ENCODE results near the gene MBNL1. TPM values are rescaled to one million over a fixed set of nuclear protein-coding genes. Genes with fewer than 3 reads are reported as not detected.

Gene MBNL1
- total RNA-seq, 2 donors from 2014 or later: 1.3 to 4.9 TPM

- WGBS, 2 experiments (ENCODE audit: insufficient coverage in 1 of 2, insufficient read length in 1 of 2): no CpG with 5 or more reads among the region's 1 CpG
- Histone ChIP-seq H3K4me3 (ENCODE audit: low read length) (no peak overlapping the region), H3K9me3 (ENCODE audit: control insufficient read depth, low read length) (peaks cover 6% of the 10 kb centered on the region), H3K27ac (ENCODE audit: low read depth, low read length) (no peak overlapping the region), H3K4me1 (ENCODE audit: control insufficient read depth, insufficient read depth, low read length) (no peaks in the 10 kb centered on the region), H3K36me3 (ENCODE audit: control insufficient read depth, insufficient read depth, low read length) (no peaks in the 10 kb centered on the region), H3K27me3 (ENCODE audit: control insufficient read depth, insufficient read depth, low read length, poor library complexity, severe bottlenecking) (peaks cover 22% of the 10 kb centered on the region), H3K9ac (ENCODE audit: extremely low read depth, low read length, poor library complexity, severe bottlenecking) (no peak overlapping the region)
- Mint-ChIP-seq H3K4me1 (peaks cover 9% of the 10 kb centered on the region), H3K27ac (no peak overlapping the region), H3K9me3 (no peaks in the 10 kb centered on the region), H3K27me3 (ENCODE audit: insufficient read depth) (peaks cover 24% of the 10 kb centered on the region), H3K4me3 (no peak overlapping the region), H3K36me3 (ENCODE audit: low read depth) (no peaks in the 10 kb centered on the region)
- DNase-seq: no peak
- TF ChIP-seq, protein P1, sequence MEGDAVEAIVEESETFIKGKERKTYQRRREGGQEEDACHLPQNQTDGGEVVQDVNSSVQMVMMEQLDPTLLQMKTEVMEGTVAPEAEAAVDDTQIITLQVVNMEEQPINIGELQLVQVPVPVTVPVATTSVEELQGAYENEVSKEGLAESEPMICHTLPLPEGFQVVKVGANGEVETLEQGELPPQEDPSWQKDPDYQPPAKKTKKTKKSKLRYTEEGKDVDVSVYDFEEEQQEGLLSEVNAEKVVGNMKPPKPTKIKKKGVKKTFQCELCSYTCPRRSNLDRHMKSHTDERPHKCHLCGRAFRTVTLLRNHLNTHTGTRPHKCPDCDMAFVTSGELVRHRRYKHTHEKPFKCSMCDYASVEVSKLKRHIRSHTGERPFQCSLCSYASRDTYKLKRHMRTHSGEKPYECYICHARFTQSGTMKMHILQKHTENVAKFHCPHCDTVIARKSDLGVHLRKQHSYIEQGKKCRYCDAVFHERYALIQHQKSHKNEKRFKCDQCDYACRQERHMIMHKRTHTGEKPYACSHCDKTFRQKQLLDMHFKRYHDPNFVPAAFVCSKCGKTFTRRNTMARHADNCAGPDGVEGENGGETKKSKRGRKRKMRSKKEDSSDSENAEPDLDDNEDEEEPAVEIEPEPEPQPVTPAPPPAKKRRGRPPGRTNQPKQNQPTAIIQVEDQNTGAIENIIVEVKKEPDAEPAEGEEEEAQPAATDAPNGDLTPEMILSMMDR (conservative IDR thresholded peaks at IDR 0.05): peak; percentile 69
Observed at GRCh38 chr3:152508705-152509104, 240.0 kb downstream of the MBNL1 start.

DNA sequence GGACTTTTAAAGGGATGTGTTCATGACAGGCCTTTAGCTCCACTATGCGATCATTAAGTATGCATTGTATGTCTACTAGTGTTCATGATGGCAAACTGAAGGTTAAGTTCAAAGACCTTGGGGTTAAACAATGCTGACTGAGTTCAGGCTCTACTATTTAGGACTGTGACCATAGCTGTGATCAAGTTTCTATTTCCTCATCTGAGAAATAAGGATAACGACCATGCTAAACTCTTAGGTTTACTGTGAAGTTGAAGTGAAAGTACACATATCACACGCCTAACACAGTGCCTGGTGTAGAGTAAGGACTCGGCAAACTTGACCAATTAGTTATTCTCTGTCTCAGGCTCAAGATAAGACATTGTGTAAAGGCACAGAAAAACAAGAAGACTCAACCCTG lies 243.2 kb downstream of the MBNL1 start:
- Mint-ChIP-seq H3K4me3 (no peak overlapping the region), H3K9me3 (no peaks in the 10 kb centered on the region), H3K36me3 (ENCODE audit: low read depth) (no peaks in the 10 kb centered on the region), H3K27ac (no peak overlapping the region), H3K27me3 (ENCODE audit: insufficient read depth) (peaks cover 26% of the 10 kb centered on the region), H3K4me1 (peaks cover 23% of the 10 kb centered on the region)
- no peaks in the 10 kb centered on the region for H3K4me1 ChIP-seq (ENCODE audit: control insufficient read depth, insufficient read depth, low read length)
- H3K9me3 ChIP-seq (ENCODE audit: control insufficient read depth, low read length): no peaks in the 10 kb centered on the region
- H3K36me3 ChIP-seq (ENCODE audit: control insufficient read depth, insufficient read depth, low read length): no peaks in the 10 kb centered on the region
- WGBS, 2 experiments (ENCODE audit: insufficient coverage in 1 of 2, insufficient read length in 1 of 2): 96 to 97% methylated on average over 4 of the region's 4 CpGs
- no peak for DNase-seq
- H3K4me3 ChIP-seq (ENCODE audit: low read length): no peak overlapping the region
- TF ChIP-seq, protein P1 (conservative IDR thresholded peaks at IDR 0.05): no peak
- H3K27me3 ChIP-seq (ENCODE audit: control insufficient read depth, insufficient read depth, low read length, poor library complexity, severe bottlenecking): peaks cover 7% of the 10 kb centered on the region
- no peak overlapping the region for H3K9ac ChIP-seq (ENCODE audit: extremely low read depth, low read length, poor library complexity, severe bottlenecking)
- H3K27ac ChIP-seq (ENCODE audit: low read depth, low read length): no peak overlapping the region

- DNase-seq: no peak
- no peaks in the 10 kb centered on the region for H3K36me3 Mint-ChIP-seq (ENCODE audit: low read depth)
- TF ChIP-seq, protein P1 (conservative IDR thresholded peaks at IDR 0.05): no peak
- no peaks in the 10 kb centered on the region for H3K9me3 ChIP-seq (ENCODE audit: control insufficient read depth, low read length)
- H3K4me1 Mint-ChIP-seq: peaks cover 34% of the 10 kb centered on the region
- no peak overlapping the region for H3K9ac ChIP-seq (ENCODE audit: extremely low read depth, low read length, poor library complexity, severe bottlenecking)
- no peaks in the 10 kb centered on the region for H3K9me3 Mint-ChIP-seq
- peaks cover under 1% of the 10 kb centered on the region for H3K27me3 ChIP-seq (ENCODE audit: control insufficient read depth, insufficient read depth, low read length, poor library complexity, severe bottlenecking)
- H3K27ac ChIP-seq (ENCODE audit: low read depth, low read length): no peak overlapping the region
- H3K4me3 Mint-ChIP-seq: no peak overlapping the region
- peaks cover 21% of the 10 kb centered on the region for H3K27me3 Mint-ChIP-seq (ENCODE audit: insufficient read depth)
- H3K27ac Mint-ChIP-seq: no peak overlapping the region
- peaks cover 8% of the 10 kb centered on the region for H3K4me1 ChIP-seq (ENCODE audit: control insufficient read depth, insufficient read depth, low read length)
- no CpG with 5 or more reads among the region's 2 CpGs for WGBS, 2 experiments (ENCODE audit: insufficient coverage in 1 of 2, insufficient read length in 1 of 2)
- no peak overlapping the region for H3K4me3 ChIP-seq (ENCODE audit: low read length)
- no peaks in the 10 kb centered on the region for H3K36me3 ChIP-seq (ENCODE audit: control insufficient read depth, insufficient read depth, low read length)
Observed at GRCh38 chr3:152513301-152513960, 244.7 kb downstream of the MBNL1 start.
